ENCODE data around the gene ENTPD5.

DNA sequence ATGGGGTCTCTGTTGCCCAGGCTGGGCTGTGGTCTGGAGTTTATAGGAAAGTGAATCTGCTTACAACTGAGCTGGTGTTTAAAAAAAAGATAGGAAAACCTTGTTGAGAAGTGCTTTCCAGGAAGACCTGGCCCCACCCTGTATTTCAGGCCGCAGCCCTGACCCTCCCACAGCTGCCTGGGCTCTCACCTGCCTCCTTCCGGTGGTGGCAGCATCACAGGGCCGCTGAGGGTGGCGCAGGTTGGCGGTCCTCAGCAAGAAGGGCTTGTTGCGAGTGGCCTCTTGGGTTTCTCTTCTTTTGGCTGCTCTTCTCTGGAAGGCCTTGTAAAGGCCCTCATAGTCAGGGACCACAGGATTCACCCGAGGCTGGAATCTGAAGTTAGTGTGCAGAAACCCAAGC, 76.9 kb downstream of the ENTPD5 start:
- no peak for TF ChIP-seq CTCF (IDR thresholded peaks at IDR 0.05)
- no peak for TF ChIP-seq POLR2A (IDR thresholded peaks at IDR 0.05)
- TF ChIP-seq EP300 (IDR thresholded peaks at IDR 0.05) = no peak
